Caki2 (cell line): Measurements from ENCODE around the gene SNX1. TPM values are rescaled to one million over a fixed set of nuclear protein-coding genes. Genes with fewer than 3 reads are reported as not detected.

Source experiments
- DNase-seq: peaks from one replicate; pipeline ENCODE4 v3.0.0-alpha.2; 2015; ENCODE audit warnings: low read depth
- in situ Hi-C: cut with HindIII; loops from 2 replicates; pipeline ENCODE4 v1.10.0; 2016; ENCODE audit warnings: low sequenced_read_pairs, low pct_unique_long_range_greater_than_20kb, mixed read lengths
- total RNA-seq: library from RNA; depleted of rRNA; stranded (reverse); fragments of >200 nt; shearing (Covaris generic); gene quantifications from 2 replicates; pipeline ENCODE4 v1.2.3, GENCODE V29; 2014; ENCODE audit warnings: low replicate concordance; rRNA removed

SNX1 gene
- total RNA-seq, 1 experiment from 2014 or later, result 92.0 TPM

DNA sequence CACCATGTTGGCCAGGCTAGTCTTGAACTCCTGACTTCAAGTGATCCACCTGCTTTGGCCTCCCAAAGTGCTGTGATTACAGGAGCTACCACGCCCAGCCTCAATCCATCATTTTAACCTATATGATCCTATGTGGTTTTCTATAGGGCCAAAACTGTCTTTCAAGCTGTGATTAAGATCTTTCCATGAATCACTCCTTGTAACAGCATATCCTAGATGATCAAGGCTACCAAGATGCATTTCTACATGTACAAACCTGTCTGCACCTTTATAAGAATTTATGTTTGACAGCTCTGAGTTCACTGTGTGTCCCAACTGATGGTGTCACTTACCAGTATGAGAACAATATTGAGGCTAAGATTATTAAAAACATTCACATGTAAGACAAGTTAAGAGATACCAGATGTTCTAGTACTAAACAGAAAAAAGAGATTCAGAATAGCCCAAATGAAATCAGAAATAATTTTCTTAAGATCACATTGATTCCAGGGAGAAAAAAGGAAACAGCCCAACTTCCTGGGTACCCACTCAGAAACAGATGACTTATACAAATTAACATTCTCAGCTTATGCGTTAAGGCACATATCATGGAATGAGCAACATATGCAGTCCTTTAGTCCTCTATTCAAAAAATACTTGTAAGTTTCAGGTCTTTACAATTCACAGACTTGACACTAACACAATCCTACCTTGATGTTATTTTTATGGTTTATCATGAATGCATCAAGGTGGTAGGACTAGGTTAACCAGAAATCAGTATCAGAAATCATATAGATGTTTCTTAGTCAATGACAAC lies 91.8 kb downstream of the SNX1 start:
- DNase-seq, result no peak
- in situ Hi-C loops, result no loop called here

Other genes starting within 250 kb of the SNX1 start
- gene DAPK2, start 49.5 kb upstream of the SNX1 start, total RNA-seq, result 3.5 and 6.0 TPM in 2 replicates
- 139 and 184 TPM in 2 replicates for gene CIAO2A, start 2.1 kb upstream of the SNX1 start, total RNA-seq
- 0.81 and 2.0 TPM in 2 replicates for gene SNX22, start 55.7 kb downstream of the SNX1 start, total RNA-seq
- gene PPIB, start 67.0 kb downstream of the SNX1 start, total RNA-seq, result 453 and 454 TPM in 2 replicates